Measurements from ENCODE around the gene NOD1.

The NOD1 gene

GRCh38 chr7:30448461-30449189 is 30.0 kb downstream of the NOD1 start:
- peak in 1 of 2 donors; percentile 16 for DNase-seq (ENCODE audit: low read depth in 2 of 2)
- TF ChIP-seq CTCF (IDR thresholded peaks at IDR 0.05; ENCODE audit: low read depth, low read length): no peak
- no peak overlapping the region for H3K4me3 ChIP-seq (replicated peaks in 1 of 2; ENCODE audit: low read depth in 2 of 2, low read length in 2 of 2)

- TF ChIP-seq CTCF (IDR thresholded peaks at IDR 0.05; ENCODE audit: low read depth, low read length): no peak
- DNase-seq (ENCODE audit: low read depth in 2 of 2): no peak
- no peak overlapping the region for H3K4me3 ChIP-seq (replicated peaks in 1 of 2; ENCODE audit: low read depth in 2 of 2, low read length in 2 of 2)
These were observed 31.1 kb downstream of the NOD1 start for GRCh38 chr7:30447466-30447865.

DNA sequence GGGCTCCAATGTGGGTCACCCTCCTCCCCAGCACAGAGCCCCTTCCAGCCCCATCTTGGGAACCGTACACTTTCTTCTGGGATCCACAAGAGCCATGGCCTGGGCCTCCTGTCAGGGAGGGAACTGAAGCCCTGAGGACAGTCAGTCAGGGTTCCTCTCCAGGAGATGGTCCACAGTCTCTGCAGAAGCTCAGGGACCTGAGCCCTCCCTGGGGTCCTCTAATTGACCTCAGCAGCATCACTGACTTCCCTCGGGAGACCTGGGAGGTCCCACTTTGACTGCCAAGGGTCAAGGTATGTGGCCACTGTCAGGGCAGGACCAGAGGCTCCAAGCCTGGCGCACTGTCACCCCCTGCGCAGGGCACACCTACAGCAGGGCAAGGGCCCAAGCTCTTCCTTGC is 32.3 kb downstream of the NOD1 start:
- TF ChIP-seq CTCF (IDR thresholded peaks at IDR 0.05; ENCODE audit: low read depth, low read length): no peak
- H3K4me3 ChIP-seq (replicated peaks in 1 of 2; ENCODE audit: low read depth in 2 of 2, low read length in 2 of 2): no peak overlapping the region
- no peak for DNase-seq (ENCODE audit: low read depth in 2 of 2)

GRCh38 chr7:30445770-30446169 is 32.8 kb downstream of the NOD1 start:
- TF ChIP-seq CTCF (IDR thresholded peaks at IDR 0.05; ENCODE audit: low read depth, low read length): peak; percentile 1
- DNase-seq (ENCODE audit: low read depth in 2 of 2): peak; percentile 27 to 85
- no peak overlapping the region for H3K4me3 ChIP-seq (replicated peaks in 1 of 2; ENCODE audit: low read depth in 2 of 2, low read length in 2 of 2)

GRCh38 chr7:30437823-30438574 is 40.6 kb downstream of the NOD1 start:
- TF ChIP-seq CTCF (IDR thresholded peaks at IDR 0.05; ENCODE audit: low read depth, low read length): no peak
- DNase-seq (ENCODE audit: low read depth in 2 of 2): no peak
- H3K4me3 ChIP-seq (replicated peaks in 1 of 2; ENCODE audit: low read depth in 2 of 2, low read length in 2 of 2): no peak overlapping the region

DNA sequence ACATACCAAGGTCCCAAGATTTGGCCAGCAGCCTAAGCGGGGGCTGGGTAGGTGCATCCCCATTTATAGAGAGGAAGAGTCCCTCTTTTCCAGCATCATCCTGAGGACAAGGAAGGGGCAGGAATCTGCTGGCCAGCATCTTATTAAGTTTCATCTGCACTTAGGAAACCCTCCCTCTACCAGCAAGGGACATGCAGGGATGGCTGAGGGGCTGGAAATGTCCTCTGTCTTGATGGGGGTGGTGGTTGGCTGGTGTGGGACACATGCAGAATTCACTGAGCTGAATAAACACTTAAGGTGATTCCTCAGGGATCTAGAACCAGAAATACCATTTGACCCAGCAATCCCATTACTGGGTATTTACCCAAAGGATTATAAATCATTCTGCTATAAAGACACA is 42.1 kb downstream of the NOD1 start:
- DNase-seq (ENCODE audit: low read depth in 2 of 2): no peak
- H3K4me3 ChIP-seq (replicated peaks in 1 of 2; ENCODE audit: low read depth in 2 of 2, low read length in 2 of 2): no peak overlapping the region
- no peak for TF ChIP-seq CTCF (IDR thresholded peaks at IDR 0.05; ENCODE audit: low read depth, low read length)
